ENCODE measurements around the gene PMS1. TPM values are rescaled to one million over a fixed set of nuclear protein-coding genes. Genes with fewer than 3 reads are reported as not detected.
A peak's percentile ranks its signal among the peaks of the same experiment; 100 is the strongest.
"Not testable (repeated sequence)": the region's sequence is repeated elsewhere in the genome, so short reads cannot be mapped to it uniquely, and the experiment has no call there.

Gene PMS1
- total RNA-seq, result 10 to 100 TPM; 18.2 to 30.1 (median 22.5) TPM
- 10 to 100 TPM; 11.1 to 13.7 TPM for polyA plus RNA-seq
- 17.8 reads per million, percentile 48 among the genes with 10 or more reads in this experiment for total RNA-seq

DNA sequence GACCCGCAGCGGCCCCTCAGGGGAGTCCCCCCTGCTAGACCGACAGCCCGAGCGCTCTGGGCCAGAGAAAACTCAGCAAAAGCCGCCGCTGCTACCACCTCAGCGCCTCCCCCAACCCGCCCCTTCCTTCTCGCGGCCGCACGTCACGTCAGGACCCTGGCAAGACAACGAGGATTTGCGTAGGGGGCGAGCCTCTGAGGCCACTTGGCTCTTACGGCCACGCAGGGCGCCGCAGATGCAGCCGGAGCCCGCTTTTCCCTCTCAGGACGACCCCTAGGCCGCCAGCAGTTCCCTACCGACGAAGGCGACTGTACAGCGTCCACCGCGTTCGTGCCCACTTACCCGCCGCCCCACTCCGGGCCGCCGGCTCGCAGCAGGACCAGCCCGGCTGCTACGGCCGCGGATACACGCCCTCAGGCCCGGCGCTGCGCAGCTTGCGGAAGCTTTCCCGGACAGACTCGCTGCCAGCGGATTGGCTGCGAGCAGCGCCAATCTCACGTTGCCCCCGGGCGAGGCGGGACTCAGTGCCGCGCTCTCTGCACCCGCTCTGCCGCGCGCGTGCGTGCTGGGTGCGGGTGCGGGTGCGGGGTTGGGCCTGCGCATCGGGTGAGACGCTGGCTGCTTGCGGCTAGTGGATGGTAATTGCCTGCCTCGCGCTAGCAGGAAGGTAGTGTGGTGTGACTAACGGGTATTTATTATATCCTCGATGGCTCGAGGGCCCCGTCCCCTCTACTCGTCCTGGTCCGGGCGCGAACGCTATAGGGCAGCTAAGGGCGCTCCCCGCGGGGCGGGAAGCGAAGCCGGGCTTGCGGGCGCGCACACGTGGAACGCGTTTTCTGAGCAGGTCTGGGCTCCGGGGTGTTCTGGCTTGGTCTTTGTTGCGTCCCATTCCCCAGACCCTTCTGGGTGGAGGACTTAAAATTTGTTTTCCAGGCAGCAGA is at the start of gene PMS1, which contains the start of gene ORMDL1:
Gene PMS1, plus strand, starts transcription at position 524 of the 941 bp plus-strand sequence. CDS start 7,360 bp downstream, outside the sequence.
Gene ORMDL1, minus strand, starts transcription at position 413 of the 941 bp plus-strand sequence. CDS start 1,744 bp downstream, outside the sequence.
- DNase-seq (peak; percentile 90 to 96 (median 94)), ATAC-seq (peak; percentile 95)
- Histone ChIP-seq H3K27ac (ENCODE audit: low read depth, low read length) (peak within 1 kb of the TSS; percentile 92), H3K36me3 (ENCODE audit: control insufficient read depth in 2 of 3, insufficient read depth in 3 of 3, low read length in 3 of 3) (peaks cover 0 to 18% (median 0%) of the 10 kb centered on the region in 3 experiments), H3K27me3 (ENCODE audit: control insufficient read depth in 2 of 2, insufficient read depth in 2 of 2, low read length in 2 of 2) (no peaks in the 10 kb centered on the region), H3K4me3 (ENCODE audit: low read length) (peak within 1 kb of the TSS; percentile 76), H3K9me3 (ENCODE audit: control insufficient read depth in 2 of 3, low read length in 3 of 3) (no peaks in the 10 kb centered on the region), H3K4me1 (ENCODE audit: control insufficient read depth in 2 of 2, insufficient read depth in 2 of 2, low read length in 2 of 2) (peaks cover 21 to 24% of the 10 kb centered on the region in 2 donors)
- H3K9me3 Mint-ChIP-seq, result no peaks in the 10 kb centered on the region
- intact Hi-C loops (cut with micrococcal nuclease), result loop anchor here (1.0 to 10.0 kb wide), 17 partner anchors 12 to 1371 kb away; partner anchors contain the start of genes ANKAR (in 2 of the 2), ASNSD1 (in 2 of the 2), GLS (in 2 of the 2) and NEMP2 (in 2 of the 2)
- peak within 1 kb of the TSS; percentile 86 to 97 (median 94) for H3K4me3 Mint-ChIP-seq
- H3K36me3 Mint-ChIP-seq, result peaks cover 0 to 28% (median 21%) of the 10 kb centered on the region in 5 donors
- H3K27me3 Mint-ChIP-seq, result no peaks in the 10 kb centered on the region
- POLR2A ChIA-PET, result interaction anchor here (0.6 to 4.2 kb wide), 14 partner anchors 9 to 344 kb away, joined by 3 to 67 read pairs (median 3); partner anchors contain the start of genes ASNSD1, OSGEPL1, SLC40A1 and WDR75
- peak within 1 kb of the TSS; percentile 89 to 97 (median 95) for H3K27ac Mint-ChIP-seq
- CTCF ChIA-PET, result interaction anchor here (0.5 to 2.0 kb wide), 4 partner anchors 14 to 41 kb away, joined by 3 to 6 read pairs (median 3); partner anchors contain the start of gene OSGEPL1
- peaks cover 26 to 72% (median 57%) of the 10 kb centered on the region in 7 donors for H3K4me1 Mint-ChIP-seq

DNA sequence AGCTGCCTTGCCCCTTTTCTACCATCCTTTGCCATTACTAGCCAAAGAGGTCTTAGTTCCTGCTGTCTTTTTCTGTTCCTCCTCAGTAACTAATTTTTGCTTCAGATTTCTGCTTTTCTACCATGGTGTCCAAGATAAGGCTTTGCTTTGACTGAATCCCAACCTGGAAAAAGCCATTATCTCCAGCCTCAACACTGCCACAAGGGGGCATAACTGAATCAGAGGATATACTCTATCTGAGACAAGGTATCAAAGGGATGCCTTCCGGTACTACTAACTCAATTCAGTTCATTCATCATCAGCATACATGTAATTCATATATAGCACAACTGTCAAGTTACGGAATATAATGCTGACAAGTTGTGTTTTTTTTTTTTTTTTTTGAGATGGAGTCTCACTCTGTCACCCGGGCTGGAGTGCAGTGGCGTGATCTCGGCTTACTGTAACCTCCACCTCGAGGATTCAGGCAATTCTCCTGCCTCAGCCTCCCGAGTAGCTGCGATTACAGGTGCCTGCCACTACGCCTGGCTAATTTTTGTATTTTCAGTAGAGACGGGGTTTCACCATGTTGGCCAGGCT is 33.1 kb upstream of the PMS1 start:
- Mint-ChIP-seq H3K27me3 (no peaks in the 10 kb centered on the region), H3K4me1 (peaks cover 0 to 4% (median 0%) of the 10 kb centered on the region in 7 donors), H3K9me3 (no peaks in the 10 kb centered on the region), H3K27ac (peak overlapping the region in 1 of 9 donors; percentile 1), H3K4me3 (no peak overlapping the region), H3K36me3 (peaks cover 3 to 22% (median 9%) of the 10 kb centered on the region in 5 donors)
- ChIA-PET CTCF (interaction anchor here (0.8 to 2.8 kb wide), 7 partner anchors 12 to 320 kb away, joined by 3 to 19 read pairs (median 5); partner anchors contain the start of genes ASNSD1 and OSGEPL1), POLR2A (interaction anchor here (1.0 to 3.3 kb wide), 2 partner anchors 11 to 33 kb away, joined by 3 to 18 read pairs; partner anchors contain the start of genes ORMDL1, OSGEPL1 and PMS1)
- Histone ChIP-seq H3K4me1 (ENCODE audit: control insufficient read depth in 2 of 2, insufficient read depth in 2 of 2, low read length in 2 of 2) (no peaks in the 10 kb centered on the region), H3K9me3 (ENCODE audit: control insufficient read depth in 2 of 3, low read length in 3 of 3) (no peaks in the 10 kb centered on the region), H3K27ac (ENCODE audit: low read depth, low read length) (no peak overlapping the region), H3K27me3 (ENCODE audit: control insufficient read depth in 2 of 2, insufficient read depth in 2 of 2, low read length in 2 of 2) (no peaks in the 10 kb centered on the region), H3K4me3 (ENCODE audit: low read length) (no peak overlapping the region), H3K36me3 (ENCODE audit: control insufficient read depth in 2 of 3, insufficient read depth in 3 of 3, low read length in 3 of 3) (peaks cover 3 to 43% (median 11%) of the 10 kb centered on the region in 3 experiments)
- DNase-seq, result peak in 7 of 9 donors; percentile 26 to 63 (median 49)
- peak; percentile 87 for ATAC-seq
- intact Hi-C loops (cut with micrococcal nuclease), result loop anchor here (1.0 to 2.0 kb wide), 7 partner anchors 11 to 1052 kb away; partner anchors contain the start of genes ASNSD1 (in 2 of the 2) and OSGEPL1 (in 1 of the 2)

DNA sequence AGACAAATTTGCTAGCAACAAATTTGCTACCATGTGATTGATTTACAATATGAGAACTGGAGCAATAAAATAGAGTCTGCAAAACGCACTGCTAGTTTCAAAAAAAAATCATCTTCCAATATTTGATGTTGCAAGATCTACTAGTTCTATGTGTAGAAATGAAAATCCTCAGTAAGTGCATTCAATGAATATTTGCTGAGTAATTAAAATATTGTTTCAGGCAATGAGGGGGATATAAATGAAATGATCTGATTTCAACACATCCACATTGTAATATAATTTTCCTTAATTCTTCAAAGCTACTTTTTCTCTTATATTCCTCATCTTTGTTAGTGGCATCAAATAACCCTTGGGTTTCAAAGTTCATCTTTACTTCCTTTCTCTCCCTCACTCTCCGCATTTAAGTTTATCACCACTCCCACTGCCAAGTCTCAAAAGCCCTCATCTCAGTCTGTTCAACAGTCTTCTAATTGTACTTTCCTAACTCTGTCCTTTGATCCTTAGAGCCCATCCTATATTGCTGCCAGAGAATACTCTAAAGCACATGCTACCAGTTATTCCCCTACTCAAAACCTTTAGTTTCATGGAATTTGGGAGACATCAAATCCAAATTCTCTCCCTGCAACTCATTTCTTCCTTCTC is 27.8 kb upstream of the PMS1 start:
- H3K4me1 ChIP-seq (ENCODE audit: control insufficient read depth in 2 of 2, insufficient read depth in 2 of 2, low read length in 2 of 2), result no peaks in the 10 kb centered on the region
- DNase-seq (no peak), ATAC-seq (no peak)
- H3K4me1 Mint-ChIP-seq, result peaks cover 0 to 8% (median 0%) of the 10 kb centered on the region in 7 donors
- peaks cover 0 to 25% (median 12%) of the 10 kb centered on the region in 3 experiments for H3K36me3 ChIP-seq (ENCODE audit: control insufficient read depth in 2 of 3, insufficient read depth in 3 of 3, low read length in 3 of 3)
- H3K27me3 ChIP-seq (ENCODE audit: control insufficient read depth in 2 of 2, insufficient read depth in 2 of 2, low read length in 2 of 2), result no peaks in the 10 kb centered on the region
- H3K27ac Mint-ChIP-seq, result peak overlapping the region in 2 of 9 donors; percentile 0 to 1
- H3K27ac ChIP-seq (ENCODE audit: low read depth, low read length), result no peak overlapping the region
- intact Hi-C loops (cut with micrococcal nuclease), result no loop called here
- no peaks in the 10 kb centered on the region for H3K27me3 Mint-ChIP-seq
- ChIA-PET CTCF (no interaction called here), POLR2A (interaction anchor here (0.6 kb wide), 1 partner anchor 313 kb away, joined by 3 read pairs; no protein-coding TSS in a partner anchor)
- H3K36me3 Mint-ChIP-seq, result peaks cover 4 to 24% (median 12%) of the 10 kb centered on the region in 5 donors
- no peaks in the 10 kb centered on the region for H3K9me3 Mint-ChIP-seq
- H3K4me3 Mint-ChIP-seq, result no peak overlapping the region
- no peaks in the 10 kb centered on the region for H3K9me3 ChIP-seq (ENCODE audit: control insufficient read depth in 2 of 3, low read length in 3 of 3)
- H3K4me3 ChIP-seq (ENCODE audit: low read length), result no peak overlapping the region

DNA sequence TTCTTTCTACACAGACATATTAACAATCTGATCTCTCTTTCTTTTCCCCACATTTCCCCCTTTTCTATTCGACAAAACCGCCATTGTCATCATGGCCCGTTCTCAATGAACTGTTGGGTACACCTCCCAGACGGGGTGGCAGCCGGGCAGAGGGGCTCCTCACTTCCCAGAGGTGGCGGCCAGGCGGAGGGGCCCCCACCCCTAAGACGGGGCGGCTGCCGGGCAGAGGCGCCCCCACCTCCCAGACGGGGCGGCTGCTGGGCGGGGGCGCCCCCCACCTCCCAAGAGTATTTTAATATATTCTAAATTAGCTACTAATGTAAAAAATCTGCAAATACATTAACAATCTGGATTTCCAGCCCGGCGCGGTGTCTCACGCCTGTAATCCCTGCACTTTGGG is 24.1 kb upstream of the PMS1 start:
- H3K27ac Mint-ChIP-seq; H3K27me3 ChIP-seq (ENCODE audit: control insufficient read depth in 2 of 2, insufficient read depth in 2 of 2, low read length in 2 of 2); H3K4me3 Mint-ChIP-seq; H3K4me1 ChIP-seq (ENCODE audit: control insufficient read depth in 2 of 2, insufficient read depth in 2 of 2, low read length in 2 of 2); CTCF ChIA-PET; H3K36me3 ChIP-seq (ENCODE audit: control insufficient read depth in 2 of 3, insufficient read depth in 3 of 3, low read length in 3 of 3); H3K27me3 Mint-ChIP-seq; H3K9me3 ChIP-seq (ENCODE audit: control insufficient read depth in 2 of 3, low read length in 3 of 3); H3K9me3 Mint-ChIP-seq; DNase-seq; H3K27ac ChIP-seq (ENCODE audit: low read depth, low read length); H3K4me3 ChIP-seq (ENCODE audit: low read length); ATAC-seq: not testable (repeated sequence)
- intact Hi-C loops (cut with micrococcal nuclease), result loop anchor here (5.0 kb wide), 4 partner anchors 557 to 1917 kb away; partner anchors contain the start of genes HIBCH (in 1 of the 2), NABP1 (in 1 of the 2), NEMP2 (in 1 of the 2) and STAT1 (in 1 of the 2)
- H3K4me1 Mint-ChIP-seq, result peaks cover 4 to 22% (median 11%) of the 10 kb centered on the region in 7 donors
- peaks cover 0 to 11% (median 8%) of the 10 kb centered on the region in 5 donors for H3K36me3 Mint-ChIP-seq
- POLR2A ChIA-PET, result interaction anchor here (3.3 kb wide), 1 partner anchor 12 kb away, joined by 14 read pairs; no protein-coding TSS in a partner anchor

DNA sequence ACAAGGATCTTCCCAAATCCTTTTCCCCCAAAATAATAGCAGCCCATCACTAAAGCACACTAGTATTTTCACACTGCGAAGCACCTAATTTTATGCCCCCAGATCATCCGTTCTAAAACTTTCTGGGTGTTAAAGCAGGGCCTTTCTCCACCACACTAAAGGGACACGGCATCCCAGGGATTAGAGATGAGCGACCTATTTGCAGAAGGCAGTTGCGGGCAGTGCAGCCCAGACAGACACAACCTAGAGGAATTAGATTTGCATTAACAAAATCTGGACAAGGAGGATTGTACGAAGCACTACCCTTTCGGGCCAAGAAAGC is 22.1 kb upstream of the PMS1 start:
- Mint-ChIP-seq H3K27ac (peak overlapping the region; percentile 94 to 98 (median 96)), H3K36me3 (peaks cover 0 to 18% (median 13%) of the 10 kb centered on the region in 5 donors), H3K4me1 (peaks cover 4 to 18% (median 9%) of the 10 kb centered on the region in 7 donors), H3K9me3 (no peaks in the 10 kb centered on the region), H3K4me3 (peak overlapping the region; percentile 88 to 98 (median 94)), H3K27me3 (no peaks in the 10 kb centered on the region)
- H3K4me3 ChIP-seq (ENCODE audit: low read length), result peak overlapping the region; percentile 88
- ATAC-seq (no peak), DNase-seq (no peak)
- no peaks in the 10 kb centered on the region for H3K9me3 ChIP-seq (ENCODE audit: control insufficient read depth in 2 of 3, low read length in 3 of 3)
- intact Hi-C loops (cut with micrococcal nuclease), result loop anchor here (1.0 to 5.0 kb wide), 17 partner anchors 11 to 1915 kb away; partner anchors contain the start of genes ANKAR (in 2 of the 2), ASNSD1 (in 2 of the 2), HIBCH (in 2 of the 2) and ORMDL1 (in 2 of the 2)
- H3K27ac ChIP-seq (ENCODE audit: low read depth, low read length), result peak overlapping the region; percentile 89
- H3K27me3 ChIP-seq (ENCODE audit: control insufficient read depth in 2 of 2, insufficient read depth in 2 of 2, low read length in 2 of 2), result no peaks in the 10 kb centered on the region
- peaks cover 6 to 10% of the 10 kb centered on the region in 2 donors for H3K4me1 ChIP-seq (ENCODE audit: control insufficient read depth in 2 of 2, insufficient read depth in 2 of 2, low read length in 2 of 2)
- POLR2A ChIA-PET, result interaction anchor here (0.8 to 4.9 kb wide), 16 partner anchors 10 to 322 kb away, joined by 3 to 67 read pairs (median 8); partner anchors contain the start of genes ANKAR, ASNSD1, ORMDL1 and PMS1
- CTCF ChIA-PET, result interaction anchor here (0.6 to 4.0 kb wide), 11 partner anchors 9 to 1115 kb away, joined by 3 to 19 read pairs (median 6); partner anchors contain the start of genes ANKAR and ASNSD1
- H3K36me3 ChIP-seq (ENCODE audit: control insufficient read depth in 2 of 3, insufficient read depth in 3 of 3, low read length in 3 of 3), result peaks cover 0 to 4% (median 0%) of the 10 kb centered on the region in 3 experiments
